Fibroblast of skin of back (primary cell): ENCODE measurements around the gene CHST15.
A peak's percentile ranks its signal among the peaks of the same experiment; 100 is the strongest.
"Not testable (repeated sequence)": the region's sequence is repeated elsewhere in the genome, so short reads cannot be mapped to it uniquely, and the experiment has no call there.

Experiments
- DNase-seq: peaks from one replicate; pipeline ENCODE4 v3.0.0-alpha.2; 2013

Gene CHST15

DNA sequence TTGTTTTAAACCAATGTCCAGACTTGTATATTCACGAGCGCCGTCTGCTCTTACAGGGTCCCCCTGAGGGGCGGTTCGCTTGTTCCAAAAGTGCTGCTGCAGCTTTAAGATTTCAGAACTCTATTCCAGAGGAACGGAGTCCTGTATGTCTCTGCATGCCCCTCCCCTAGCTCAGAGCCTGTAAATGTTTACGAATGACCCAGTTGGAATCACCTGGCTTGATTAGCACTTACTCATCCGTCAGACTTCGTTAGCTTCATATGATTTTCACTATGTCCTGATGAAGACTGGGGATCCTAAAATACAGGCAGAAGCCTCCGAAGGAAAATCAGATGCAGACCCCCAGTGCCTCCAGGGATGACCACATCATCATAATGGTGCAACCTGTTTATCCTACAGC, 4.5 kb upstream of the CHST15 start:
- no peak for DNase-seq

DNA sequence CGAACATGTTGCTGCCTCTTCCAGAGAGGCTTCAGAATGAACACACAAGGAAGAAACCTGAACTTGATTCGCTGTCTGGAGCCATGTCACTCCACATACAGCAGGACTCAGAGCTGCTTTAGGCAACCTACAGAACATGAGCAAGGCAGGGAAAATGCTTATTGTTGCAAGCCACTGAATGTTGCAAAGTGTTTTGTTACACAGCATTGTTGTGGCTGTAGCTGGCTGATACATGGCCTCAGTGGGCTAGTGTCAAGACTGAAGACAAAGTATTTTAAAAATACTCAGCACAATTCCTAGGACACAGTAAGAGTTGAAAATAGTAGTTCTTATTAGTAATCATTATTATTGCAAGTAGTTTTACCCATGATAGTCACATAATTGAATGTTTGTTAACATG, 3.1 kb upstream of the CHST15 start:
- no peak for DNase-seq

- DNase-seq, result not testable (repeated sequence)
Measured at GRCh38 chr10:124095801-124096200, 2.4 kb upstream of the CHST15 start.

DNA sequence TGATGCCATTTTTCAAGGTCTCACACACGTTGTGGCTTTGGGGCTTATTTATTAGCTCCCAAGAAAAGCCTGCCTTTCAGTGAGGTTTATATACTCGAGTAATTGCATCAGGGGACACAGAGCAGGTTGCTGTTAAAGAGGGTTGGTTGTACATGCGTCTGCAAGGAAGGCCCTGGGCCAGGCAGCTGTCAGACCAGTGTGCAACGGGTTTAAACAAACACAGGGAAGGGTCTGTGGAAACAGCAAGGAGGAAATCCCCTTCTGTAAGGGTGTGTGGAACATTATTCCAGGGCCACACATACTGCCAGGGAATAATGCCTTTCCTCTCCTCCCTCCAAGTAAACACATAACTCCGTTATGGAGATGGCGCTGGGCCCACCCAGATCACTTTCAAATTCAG, 1.7 kb upstream of the CHST15 start:
- no peak for DNase-seq

GRCh38 chr10:124094419-124094785, 1.0 kb upstream of the CHST15 start:
- no peak for DNase-seq

DNA sequence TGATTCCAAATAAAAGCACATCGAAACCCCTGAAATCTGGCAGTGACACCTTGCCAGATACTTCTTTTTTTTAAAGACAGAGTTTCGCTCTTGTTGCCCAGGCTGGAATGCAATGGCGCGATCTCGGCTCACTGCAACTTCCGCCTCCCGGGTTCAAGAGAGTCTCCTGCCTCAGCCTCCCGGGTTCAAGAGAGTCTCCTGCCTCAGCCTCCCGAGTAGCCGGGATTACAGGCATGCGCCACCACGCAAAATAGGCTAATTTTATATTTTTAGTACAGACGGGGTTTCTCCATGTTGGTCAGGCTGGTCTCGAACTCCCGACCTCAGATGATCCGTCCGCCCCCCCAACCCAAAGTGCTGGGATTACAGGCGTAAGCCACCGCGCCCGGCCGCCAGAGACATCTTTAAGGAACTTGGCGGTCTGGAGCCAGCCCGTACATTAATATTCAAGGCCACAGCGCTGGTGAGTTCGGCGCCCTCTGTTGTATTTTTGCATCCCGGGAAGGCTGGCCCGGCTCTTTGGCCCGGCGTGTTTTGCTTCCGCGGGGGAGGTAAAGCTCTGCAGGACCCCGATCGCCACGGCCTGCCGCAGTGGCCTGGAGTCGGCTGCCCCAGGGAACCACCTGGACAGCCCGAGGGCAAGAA, 498 bp upstream of the CHST15 start:
- DNase-seq, result peak; percentile 20

DNA sequence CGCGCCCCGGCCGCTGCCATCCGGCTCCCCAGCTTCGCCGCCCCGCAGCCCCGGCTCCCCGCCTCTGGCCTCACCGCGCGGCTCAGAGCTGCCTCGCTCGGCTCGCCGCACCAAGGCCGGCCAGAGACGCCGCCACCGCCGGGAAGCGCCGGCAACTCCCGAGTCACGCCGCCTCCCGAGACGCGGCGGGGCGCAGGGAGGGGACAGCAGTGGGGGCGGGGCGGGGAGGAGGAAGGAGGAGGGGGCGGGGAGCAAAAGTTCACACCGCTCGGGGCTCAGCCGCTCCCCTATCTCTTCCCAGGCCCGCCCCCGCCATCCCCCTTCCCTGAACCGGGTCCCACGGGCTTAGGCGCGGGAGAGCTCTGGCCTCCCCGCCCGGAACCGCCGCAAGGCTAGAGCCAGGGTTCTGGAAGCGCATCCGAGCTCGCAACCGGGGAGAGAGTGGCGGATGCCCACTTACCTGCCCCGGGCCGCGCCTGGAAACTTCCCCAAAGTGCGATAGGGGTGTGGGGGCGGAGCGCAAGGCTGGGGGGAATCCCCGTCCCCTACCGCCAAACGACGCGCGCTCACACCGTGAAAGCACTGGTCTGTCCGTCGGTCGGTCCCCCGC, 1.0 kb downstream of the CHST15 start:
- peak; percentile 44 for DNase-seq

GRCh38 chr10:124091646-124092249, 1.6 kb downstream of the CHST15 start:
- DNase-seq, result peak; percentile 17

DNA sequence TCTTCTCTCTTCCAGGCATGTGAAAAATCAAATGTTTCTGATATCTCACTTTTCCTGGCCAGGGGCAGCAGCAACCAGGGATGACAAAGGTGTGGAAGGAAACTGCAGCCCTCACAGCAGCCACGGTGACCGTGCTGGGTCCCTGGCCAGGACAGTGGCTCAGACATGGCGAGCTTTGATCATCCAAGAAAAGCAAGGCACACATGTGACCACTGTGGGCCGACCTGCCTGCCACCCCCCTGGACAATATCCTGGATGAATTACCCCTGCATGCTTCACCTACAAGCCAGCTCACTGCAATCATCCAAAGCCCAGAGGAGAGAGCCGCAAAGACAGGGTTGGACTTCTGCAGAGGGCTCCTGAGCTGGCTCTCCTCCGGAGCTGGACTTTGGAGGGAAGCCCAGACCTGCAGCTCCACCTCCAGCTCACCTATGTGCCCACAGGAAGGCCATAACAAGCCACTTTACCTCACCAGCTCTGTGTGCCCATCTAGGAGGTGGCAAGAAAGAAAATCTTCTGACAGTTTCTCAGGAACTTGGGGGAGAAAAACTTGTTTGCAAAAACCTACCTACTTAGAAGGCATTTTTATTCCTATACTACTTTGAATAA, 2.7 kb downstream of the CHST15 start:
- DNase-seq, result no peak

GRCh38 chr10:124089859-124090258, 3.5 kb downstream of the CHST15 start:
- DNase-seq, result no peak

DNA sequence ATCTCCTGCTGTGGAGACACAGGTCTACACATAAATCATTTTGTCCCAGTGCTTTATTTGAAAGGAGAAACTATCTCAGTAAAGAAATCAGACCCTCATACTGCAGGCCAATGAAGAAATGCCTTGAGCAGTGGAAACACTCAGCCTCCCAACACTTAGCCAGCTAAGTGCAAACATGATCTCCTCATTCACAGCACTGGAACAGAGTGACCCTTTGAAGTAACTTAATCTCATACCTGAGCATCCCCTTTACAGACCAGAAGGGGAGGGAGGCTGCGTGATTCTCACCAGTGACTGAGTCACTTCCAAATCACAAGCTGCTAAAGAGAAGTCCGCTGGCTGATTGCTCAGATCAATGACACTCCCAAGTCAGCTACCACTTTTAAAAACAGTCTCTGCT, 4.5 kb downstream of the CHST15 start:
- no peak for DNase-seq

DNA sequence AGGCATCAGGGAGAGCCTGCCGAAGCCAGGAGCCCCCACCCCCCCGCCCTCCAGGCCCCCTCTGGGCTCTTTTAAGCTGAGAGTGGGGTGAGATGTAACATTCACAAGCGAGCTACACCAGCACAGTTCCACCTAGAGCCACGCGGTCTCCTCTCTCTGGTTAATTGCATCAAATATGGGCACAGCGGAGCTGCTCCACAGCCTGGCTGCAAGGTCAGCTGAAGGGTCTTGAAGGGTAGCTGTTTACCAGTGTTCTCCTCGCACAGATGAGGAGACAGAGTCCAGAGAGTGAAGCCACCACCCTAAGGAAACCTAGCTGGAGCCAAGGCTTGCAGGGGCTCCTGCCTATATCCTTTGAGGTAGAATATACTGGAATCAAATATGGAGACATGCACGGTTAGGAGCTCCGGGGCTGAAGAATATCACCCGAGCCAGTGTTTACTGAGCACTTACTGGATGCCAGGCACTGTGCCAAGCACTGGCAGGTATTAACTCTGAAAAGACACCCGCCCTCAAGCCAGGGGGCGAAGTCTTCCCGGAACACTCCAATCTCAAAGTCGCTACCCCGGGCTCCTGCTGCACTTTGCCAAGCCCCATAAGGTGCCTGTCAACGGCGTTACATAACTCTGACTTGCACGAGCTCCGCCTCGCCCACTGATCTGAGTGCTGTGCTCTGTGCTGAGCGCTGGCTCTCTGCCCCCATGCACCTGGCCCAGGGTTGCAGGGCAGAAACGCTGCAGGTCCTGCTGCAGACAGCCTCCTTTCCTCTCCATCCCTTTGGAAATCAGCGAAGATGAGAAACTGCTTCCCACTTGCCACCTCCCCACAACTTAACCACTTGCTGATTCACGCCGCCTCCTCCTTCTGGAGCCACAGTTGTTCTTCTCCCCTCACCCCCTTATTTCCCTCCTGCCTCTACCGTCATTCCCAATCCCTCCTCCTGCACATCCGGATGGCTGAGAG, 5.4 kb downstream of the CHST15 start:
- peak; percentile 7 for DNase-seq

DNA sequence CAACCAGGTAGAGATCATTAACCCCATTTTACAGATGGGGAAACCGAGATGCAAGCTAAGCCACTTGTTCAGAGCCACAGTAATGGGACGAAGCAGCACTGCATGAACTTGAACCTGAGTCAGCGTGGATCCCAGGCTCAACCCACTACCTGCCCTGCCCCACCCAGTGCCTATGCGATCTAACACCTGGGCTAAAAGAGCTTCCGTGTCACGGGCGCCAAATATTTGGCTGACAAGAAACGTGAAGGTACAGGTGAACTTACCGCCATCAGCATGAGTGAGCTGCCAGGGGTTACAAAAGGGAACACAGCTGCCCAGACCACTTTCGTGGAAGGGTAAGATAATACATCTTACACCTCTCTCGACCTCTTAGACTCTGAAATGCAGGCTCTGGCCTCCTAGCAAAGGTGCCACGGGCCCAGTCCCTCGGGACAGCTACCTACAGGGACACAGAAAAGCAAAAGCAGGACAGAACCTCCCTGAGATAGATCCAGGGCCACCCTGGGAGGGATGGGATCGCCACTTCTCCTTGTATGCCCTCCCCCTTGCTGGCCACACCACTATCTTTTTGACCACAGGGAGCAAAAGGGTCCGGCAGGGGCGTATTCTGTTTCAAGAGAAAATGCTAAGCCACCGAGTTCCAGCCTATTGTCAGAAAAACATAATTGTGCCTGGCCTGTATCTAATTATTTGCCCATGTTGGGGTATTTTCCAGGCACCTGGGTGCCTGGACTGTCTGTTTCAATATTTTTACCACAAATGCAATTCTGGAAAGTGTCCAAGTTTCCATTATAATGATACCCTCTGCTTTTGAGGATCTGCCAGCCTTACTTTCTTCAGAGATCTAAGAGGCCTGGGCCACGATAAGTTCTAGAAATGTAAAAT, 6.4 kb downstream of the CHST15 start:
- no peak for DNase-seq

DNA sequence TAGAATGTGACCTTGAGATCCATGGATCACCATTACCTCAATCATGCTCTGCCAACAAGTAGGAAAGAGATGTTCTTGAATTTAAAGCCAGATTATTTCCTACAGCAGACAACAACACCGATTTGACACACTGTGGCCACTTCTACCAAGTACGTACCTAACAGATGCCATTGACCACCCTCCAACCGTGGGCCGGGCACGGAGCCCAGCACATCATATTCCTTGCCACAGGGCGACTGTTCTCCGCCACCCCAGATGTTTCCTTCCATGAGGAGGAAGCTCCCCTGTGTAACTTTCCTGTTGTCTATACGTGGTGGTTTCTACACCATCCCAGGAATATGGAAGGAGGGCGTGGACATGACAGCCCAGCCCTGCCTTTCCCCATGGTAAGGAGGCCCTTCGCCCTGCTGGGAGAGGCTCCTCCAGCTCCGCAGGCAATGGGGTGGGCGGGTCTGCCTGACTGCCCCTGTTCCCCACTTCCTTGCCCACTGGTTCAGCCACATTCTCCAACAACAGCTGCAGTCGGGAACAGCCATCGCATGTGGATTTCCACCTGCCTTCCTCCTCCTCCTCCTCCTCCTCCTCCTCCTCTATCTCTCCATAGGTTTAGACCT, 7.2 kb downstream of the CHST15 start:
- DNase-seq, result no peak

DNA sequence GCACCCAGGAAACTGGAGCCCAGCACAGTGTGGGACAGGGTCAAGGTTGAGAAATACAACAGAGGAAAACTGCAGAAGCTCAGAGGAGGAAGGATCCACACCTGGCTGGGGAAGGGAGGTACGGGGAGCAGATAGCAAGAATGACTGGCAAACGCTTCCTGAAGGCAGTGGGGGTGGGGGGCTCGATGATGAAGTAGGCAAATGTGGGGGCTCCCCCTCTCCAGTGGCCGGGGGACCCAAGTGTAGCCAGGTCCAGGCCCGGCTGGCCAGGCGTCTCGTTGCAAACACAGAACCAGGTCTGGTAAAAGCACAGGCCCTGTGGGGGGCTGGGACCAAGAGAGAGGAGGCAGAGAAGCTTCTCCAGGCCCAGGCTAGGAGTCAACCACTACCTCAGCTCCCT, 7.7 kb downstream of the CHST15 start:
- no peak for DNase-seq

GRCh38 chr10:124084708-124085107, 8.7 kb downstream of the CHST15 start:
- DNase-seq, result no peak

DNA sequence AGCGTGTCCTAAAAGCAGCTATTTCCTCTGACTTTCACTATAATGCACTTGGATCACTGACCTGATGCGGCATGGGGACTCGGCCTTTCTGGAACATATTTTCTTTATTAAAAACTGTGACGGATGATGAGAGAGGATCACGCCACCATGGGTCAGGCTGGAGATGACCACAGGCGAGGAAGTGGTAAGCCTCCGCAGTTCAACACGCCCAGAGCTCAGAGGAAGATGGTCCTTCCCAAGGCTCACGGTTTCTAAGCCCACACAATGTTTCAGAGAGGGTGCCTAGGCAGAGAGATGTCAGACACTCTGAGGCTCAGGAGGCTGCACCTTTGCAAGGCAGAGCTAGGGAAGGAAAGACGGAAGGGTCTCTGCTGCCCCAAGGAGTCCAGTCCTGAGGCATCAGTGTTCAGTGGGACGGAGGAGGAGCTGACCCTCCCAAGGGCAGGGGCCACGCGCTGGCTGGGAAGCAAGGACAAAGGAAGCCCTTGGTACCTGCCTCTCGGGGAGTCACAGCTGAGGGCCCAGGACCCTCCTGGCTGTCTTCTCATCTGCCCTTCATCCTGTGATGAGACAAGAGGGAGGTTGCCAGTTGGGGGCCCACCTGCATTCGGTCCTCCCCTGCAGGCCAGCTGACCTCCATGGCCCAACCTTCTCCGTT, 9.5 kb downstream of the CHST15 start:
- no peak for DNase-seq

DNA sequence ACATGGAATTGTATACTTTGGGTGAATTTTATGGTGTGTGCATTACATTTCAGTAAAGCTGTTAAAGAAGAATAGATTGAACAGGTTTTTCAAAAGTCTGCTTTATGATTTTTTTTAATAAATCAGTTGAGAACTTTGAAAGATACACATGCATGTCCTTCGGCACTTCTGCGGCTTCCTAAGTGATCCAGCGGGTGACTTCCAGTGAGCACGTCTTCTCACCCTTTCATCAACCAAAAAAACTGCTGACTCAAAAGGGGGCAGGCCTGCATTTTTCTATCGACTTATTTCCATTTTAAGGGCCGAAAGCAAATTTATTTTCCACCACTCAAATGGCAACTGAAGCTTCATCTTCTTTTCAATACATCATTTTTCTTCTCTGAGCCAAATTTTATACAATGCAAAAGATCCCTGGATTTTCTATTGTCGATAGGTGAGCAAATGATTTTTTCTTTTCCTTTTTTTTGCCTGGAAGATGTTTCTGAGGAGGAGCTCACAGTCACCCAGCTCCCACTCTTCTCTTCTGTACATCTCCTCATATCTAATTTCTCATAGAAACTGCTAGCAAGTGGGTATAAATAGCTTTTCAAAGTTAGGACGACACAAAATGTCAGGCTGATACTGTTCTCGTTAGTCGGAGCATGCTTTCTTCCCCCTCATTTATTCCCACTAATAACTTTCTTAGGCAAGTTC, 10.2 kb downstream of the CHST15 start:
- no peak for DNase-seq

DNA sequence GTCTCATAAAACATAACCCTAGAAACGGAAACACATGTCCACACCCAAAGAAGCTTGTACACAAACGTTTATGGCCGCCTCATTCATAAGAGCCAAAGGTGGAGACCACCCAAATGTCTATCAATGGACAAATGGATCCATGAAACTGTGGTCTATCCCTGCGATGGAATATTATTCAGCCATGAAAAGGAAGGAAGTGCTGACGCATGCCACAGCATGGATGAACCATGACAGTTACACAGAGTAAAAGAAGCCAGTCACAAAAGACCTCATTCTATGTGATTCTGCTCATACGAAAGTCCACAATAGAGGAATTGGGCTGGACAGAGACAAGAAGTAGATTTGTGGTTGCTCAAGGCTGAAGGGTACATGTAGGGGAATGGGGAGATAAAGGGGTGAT, 10.8 kb downstream of the CHST15 start:
- no peak for DNase-seq

DNA sequence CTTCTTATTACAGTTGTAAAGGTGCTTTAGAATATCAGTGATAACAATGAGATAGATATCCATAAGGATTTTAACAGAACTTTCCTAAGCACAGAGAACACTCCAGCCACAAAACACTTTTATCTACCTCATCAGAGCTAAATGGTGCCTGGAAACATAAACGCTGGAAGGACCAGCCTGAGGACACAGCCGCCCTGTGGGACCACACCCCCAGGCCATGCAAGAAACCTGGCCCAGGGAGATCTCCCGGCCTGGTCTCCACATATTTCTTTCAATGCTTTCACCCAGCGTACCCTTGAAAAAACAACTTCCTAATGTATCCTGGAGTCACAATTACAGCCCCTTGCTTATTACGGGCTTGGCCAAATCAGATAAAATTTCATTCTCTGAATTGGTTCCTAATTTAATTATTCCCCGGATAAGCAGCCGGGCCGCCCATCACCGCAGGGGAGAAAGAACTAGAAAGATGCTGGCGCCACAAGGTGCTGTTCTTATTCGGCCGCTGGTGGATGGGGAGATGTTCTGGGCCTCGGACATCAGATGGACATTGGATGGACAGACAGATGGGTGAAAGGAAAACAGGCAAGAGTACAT, 11.8 kb downstream of the CHST15 start:
- no peak for DNase-seq
